GM19372 (cell line): ENCODE results near the gene TRIP13.

ENCODE experiments used
- ATAC-seq: cut with Tn5 transposase; IDR thresholded peaks from one replicate; pipeline ENCODE4 v1.9.1; 2021; ENCODE audit warnings: mild to moderate bottlenecking, low read depth, moderate library complexity; ENCODE audit not compliant: unreplicated experiment

Gene TRIP13

GRCh38 chr5:949815-950560 is 57.3 kb downstream of the TRIP13 start:
- no peak for ATAC-seq

- ATAC-seq = no peak
These were observed 59.4 kb downstream of the TRIP13 start for GRCh38 chr5:951940-952596.

DNA sequence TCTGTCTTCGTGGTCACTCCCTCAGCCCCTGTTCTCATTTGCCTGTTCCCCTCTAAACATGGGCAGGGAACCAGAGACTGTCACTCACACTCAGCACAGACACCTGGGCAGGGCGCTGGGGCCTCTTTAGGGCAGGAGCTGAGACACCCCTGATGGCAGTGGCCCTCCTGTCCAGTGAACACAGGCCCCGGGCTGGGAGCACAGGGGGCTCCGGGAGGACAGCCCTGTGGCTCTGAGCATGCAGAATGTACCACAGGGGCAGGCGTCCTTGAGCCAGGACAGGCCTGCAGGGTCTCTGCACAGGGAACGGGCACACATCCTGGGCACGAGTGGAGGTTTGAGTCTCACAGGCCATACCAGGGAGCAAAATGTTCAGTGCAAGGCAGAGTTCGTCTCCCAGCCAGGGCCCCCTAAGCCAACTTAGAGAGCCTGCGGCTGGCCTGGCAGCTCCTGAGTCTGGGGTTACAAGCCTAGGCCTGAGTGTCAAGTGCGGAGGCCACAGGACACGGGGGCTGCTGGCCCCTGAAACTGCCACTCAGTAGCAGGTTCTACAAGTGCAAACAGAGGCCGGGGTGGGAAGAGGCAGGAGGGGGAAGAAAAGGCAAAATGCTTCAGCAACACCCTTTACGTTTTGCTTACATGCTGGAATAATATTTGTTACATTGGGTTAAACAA is 60.0 kb downstream of the TRIP13 start:
- ATAC-seq = no peak

- no peak for ATAC-seq
These were observed 61.1 kb downstream of the TRIP13 start for GRCh38 chr5:953535-954449.

GRCh38 chr5:955886-956761 is 63.4 kb downstream of the TRIP13 start:
- no peak for ATAC-seq

DNA sequence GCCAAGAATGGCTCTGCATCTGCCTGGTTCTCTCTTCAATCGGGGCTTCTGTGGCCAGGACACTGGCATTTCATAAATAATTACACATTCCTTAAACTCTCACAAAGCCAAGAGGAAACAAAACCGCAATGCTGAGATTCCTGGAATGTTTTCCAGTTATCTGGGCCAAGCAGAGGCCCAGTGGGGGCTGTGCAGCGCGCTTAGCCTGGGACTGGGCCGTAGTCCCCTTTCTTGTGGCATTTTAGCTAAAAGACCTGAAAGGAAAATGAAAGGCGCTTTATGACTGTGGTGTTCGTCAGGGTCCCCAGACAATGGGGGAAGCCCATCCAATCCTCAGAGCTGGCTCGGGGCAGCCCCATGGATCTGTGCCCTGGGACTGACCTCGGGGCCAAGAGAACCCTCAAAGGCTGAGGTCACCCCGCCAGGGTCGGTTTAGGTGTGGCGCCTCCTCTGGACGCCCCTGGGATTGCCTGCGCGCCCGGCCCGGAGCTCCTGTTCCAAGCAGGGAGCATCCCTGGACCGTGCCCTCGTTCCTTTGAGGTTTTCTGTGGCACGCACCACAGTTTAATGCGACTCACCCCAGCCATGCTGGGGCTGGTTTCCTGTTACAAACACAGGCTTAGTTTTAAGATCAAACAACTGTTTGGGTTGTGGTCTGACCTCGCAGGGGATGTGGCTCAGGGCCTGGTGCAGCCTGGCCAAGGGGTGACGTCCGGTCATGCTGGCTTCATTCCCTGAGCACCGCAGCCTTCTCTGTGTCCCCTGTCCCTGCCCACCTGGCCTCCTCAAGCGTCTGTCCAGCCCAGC is 64.5 kb downstream of the TRIP13 start:
- ATAC-seq = no peak

GRCh38 chr5:957748-958485 is 65.2 kb downstream of the TRIP13 start:
- ATAC-seq = no peak

DNA sequence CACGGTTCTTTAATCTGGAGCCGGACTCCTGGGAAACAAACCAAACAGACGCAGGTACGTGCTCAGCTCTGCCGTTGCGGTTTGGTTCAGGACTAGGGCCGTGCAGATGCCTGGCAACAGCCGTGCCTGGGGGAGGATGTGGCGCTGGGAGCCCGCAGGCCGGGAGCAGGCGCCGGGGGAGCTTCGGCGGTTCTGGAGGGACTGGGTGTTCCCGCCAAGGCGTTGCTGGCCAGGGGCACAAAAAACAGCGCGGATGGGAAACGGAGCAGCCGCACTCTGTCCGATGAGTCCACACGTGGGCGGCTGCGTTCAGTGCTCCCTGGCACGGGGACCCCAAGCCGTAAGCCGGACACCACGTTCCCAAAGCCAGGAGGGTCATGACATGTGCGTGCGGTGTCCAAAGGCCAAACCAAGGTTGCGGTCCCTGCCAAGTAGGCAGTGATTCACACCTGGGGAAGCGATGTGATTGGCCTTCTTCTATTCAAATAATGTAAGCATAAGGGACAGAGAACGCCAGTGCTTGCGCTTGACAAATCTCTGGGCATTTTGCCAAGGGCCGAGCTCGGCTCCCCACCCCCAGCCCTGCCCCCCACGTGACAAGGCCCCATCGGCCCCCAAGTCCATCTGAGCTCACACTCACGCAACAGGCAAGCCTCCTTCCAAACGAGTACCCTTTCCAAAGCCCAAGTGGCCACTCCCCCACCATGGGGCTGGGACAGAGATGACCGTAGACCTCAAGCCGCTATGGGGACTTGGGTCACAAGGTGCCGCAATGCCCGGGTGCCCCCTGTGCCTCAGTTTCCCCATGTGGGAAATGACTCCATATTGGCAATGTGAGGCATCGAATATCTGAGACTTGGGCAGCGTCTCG is 66.3 kb downstream of the TRIP13 start:
- no peak for ATAC-seq

- no peak for ATAC-seq
These were observed 67.2 kb downstream of the TRIP13 start for GRCh38 chr5:959581-960531.

DNA sequence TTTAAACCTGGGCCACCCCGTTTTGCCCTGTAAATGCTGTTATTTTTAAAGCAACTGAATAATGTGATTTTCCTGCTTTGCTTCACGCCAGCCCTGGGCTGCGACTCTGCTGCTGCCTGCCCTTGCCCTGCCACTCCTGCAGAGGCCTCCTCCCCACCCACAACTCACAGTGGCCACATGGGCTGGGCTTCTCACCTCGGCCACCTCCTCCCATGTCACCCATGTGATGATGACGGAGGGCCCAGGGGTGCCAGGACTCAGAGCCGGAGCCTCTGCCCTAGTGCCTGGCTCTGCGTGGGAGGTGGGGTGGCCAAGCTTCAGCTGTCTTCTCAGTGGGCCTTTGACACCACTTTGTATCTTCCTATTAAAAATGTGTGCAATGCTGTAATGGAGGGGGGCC is 67.9 kb downstream of the TRIP13 start:
- ATAC-seq = no peak

- no peak for ATAC-seq
These were observed 68.5 kb downstream of the TRIP13 start for GRCh38 chr5:961002-961710.

DNA sequence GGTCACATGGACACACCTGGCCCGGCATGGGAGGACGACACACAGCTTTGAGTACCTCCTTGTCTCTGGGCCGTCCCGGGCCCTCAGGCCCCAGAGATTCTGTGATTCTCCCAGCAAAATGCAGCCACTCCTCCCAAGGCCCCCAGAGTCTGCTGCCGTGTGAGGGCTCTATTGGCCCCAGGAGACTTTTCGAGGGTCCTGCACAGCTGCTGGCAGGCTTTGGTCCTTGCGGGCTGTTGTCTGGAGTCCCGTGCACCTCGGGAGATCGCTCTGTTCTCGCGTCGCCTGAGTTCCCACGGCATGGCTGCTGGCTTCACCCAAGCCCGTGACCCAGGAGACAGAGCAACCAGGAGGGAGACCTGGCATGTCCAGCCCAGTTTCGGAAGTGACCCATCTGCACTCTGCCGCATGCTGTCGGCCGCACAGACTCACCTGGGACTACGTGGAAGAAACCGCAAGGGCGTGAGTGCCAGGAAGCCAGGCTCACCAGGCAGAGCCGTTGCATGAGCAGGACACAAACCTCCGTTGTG is 69.1 kb downstream of the TRIP13 start:
- no peak for ATAC-seq

DNA sequence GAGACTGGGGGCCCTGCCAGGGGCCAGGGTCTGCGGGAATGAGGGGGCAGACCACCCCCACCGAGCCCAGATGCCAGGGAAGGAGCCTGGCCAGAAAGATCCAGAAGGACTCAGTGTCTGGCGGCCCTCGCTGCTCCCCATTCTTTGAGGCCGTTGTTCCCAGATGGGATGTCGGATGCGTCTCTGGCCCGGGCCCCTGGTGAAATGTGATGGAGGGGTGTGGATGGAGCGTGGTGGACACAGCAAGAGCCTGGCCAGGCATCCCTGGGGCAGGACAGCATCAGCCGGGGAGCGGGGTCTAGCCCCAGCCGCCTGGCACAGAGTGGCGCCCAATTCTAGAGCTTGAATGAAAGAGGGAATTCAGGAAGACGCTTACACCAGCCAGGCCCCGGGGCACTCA is 69.7 kb downstream of the TRIP13 start:
- ATAC-seq = no peak

DNA sequence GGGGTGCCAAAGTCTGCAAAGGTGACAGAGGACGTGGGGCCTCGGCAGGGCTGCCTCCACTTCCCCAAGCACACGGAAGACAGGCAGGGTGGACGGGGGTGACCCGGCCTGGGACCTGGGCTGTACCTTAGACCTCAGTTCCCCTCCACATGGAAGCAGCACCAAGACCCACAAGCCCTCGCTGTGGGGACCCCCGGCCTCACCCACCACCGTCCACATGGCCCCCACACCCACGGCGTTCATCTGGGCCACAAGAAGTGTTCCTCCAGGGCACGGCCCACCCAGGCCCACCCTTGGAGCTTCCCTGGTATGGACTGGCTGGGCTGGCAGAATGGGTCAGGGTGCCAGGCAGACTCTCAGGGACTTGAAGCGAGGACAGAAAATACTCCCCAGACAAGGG is 70.1 kb downstream of the TRIP13 start:
- no peak for ATAC-seq

- ATAC-seq = peak; percentile 11
These were observed 70.6 kb downstream of the TRIP13 start for GRCh38 chr5:963310-963672.
